Activated CD8-positive, alpha-beta memory T cell treated with anti-CD3 and anti-CD28 coated beads for 4 hours (primary cell): Measurements from ENCODE around the gene PRR19.

Experiments used
- DNase-seq, 2 donors: peaks; one replicate each; pipeline ENCODE4 v3.0.0-alpha.2; 2020; ENCODE audit warnings: low read depth in 2 of 2

The PRR19 gene

DNA sequence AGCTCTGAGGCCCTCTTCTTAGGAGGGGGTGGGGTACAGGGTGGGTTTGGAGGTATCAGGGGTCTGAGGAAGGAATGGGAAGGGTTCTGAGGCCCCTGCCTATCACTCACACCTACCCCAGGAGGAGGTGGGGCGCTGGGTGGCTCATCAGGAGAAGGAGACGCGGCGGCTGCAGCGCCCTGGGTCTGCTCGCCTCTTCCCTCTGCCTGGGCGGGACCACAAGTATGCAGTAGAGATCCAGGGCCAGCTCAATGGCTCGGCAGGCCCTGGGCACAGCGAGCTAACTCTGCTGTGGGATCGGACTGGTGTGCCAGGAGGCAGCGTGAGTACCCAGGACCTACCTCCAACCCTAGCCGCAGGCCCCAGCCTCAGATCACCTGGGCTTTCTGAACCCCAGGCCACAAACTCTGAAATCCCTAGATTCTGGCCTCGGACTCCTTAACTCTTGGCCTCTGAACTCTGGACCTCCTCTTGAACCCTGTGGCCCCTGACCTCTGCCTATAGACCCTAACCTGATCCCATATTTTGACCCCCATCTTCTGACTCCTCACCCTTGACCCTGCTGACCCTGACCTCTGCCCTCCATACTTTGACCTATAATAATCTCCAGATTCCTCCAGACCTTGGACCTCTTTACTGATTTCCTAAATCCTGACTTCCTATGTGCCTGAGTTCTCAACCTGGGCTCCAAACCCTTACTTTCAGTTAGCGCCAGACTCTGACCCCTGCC, 47.6 kb downstream of the PRR19 start:
- no peak for DNase-seq

DNA sequence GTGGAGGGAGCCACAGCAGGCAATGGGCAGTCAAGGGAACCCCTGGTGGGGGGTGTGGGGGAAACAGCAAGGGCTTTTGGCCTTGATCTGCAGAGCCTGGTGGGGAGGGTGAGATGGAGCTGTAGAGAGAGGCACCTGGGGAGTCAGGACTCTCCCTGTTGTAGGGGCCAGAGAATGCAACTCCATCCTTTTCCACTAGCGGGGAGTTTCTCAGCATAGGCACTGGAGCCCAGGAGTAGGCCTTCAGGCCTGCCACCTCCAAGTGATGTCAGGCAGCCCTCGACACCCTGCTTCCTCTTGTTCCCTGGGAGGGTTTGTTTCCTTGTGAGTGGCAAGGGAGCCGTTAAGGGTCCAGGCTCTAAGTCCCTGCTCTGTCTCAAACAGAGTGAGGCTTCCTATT, 48.5 kb downstream of the PRR19 start:
- DNase-seq, result no peak

DNA sequence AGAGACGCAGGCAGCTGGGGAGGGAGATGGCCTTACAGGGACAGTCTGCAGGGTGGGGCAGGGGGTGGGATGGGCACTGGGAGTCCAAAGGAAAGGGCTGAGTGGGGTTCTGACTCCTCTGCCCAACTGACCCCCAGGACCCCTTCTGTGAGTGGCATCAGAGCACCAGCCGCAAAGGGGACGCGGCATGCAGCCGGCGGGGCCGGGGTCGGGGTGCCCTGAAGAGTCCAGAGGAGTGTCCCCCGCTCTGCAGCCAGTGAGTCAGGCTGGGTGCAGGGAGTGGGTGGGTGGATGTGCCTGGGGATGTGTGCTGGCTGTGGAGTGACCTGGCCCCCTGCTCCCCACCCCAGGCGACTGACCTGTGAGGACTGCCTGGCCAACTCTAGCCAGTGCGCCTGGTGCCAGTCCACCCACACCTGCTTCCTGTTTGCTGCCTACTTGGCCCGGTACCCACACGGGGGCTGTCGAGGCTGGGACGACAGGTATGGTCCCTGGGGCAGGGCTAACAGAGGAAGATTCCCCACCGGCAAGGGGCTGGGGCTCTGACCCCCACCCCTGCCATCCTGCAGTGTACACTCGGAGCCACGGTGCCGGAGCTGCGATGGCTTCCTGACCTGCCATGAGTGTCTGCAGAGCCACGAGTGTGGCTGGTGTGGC, 49.3 kb downstream of the PRR19 start:
- DNase-seq, result no peak

DNA sequence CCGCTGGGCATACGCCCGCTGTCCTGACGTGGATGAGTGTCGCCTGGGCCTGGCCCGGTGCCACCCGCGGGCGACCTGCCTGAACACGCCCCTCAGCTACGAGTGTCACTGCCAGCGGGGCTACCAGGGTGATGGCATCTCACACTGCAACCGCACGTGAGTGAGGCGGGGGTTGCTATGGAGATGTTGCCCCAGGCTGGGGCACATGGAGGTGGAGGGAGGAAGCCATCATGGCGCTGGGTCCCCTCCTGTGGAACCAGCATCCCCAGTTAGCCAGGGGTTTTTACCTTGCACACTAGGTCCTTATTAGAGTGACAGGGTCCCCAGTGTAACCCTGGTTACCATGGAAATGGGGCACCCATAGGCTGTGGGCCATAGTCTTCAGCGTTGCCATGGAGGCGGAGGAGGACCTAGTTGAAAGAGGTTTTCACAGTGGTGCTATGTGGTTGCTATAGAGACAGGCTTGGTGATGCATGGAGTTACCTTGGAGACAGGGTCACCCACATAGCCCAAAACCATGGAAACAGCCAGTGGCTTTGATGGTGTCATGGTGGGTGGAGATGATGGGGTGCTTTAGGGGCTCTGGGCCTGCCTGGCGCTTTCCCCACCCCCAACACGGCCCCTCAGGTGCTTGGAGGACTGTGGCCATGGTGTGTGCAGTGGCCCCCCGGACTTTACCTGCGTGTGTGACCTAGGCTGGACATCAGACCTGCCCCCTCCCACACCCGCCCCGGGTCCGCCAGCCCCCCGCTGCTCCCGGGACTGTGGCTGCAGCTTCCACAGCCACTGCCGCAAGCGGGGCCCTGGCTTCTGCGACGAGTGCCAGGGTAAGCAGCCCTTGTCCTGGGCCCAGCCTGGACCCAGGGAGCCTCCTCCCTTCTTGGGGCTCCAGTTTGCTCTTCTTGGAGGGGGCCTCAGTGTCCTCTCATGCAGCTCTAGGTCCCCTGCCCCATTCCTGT, 50.6 kb downstream of the PRR19 start:
- DNase-seq, result no peak

DNA sequence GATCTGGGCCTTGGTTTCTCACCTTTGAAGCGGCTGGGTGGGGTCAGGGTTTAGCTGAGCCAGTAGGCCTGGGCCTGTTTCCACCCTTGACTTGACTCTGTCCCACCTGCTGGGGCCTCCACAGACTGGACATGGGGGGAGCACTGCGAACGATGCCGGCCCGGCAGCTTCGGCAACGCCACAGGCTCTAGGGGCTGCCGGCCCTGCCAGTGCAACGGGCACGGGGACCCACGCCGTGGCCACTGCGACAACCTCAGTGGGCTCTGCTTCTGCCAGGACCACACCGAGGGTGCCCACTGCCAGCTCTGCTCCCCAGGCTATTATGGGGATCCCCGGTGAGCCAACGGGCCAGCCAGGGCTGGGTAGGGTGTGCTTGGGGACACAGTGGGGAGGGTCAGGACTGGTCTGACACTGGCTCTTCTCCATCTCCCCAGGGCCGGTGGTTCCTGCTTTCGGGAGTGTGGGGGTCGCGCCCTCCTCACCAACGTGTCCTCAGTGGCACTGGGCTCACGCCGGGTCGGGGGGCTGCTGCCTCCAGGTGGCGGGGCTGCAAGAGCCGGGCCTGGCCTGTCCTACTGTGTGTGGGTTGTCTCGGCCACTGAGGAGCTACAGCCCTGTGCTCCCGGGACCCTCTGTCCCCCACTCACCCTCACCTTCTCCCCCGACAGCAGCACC, 51.5 kb downstream of the PRR19 start:
- DNase-seq, result no peak

DNA sequence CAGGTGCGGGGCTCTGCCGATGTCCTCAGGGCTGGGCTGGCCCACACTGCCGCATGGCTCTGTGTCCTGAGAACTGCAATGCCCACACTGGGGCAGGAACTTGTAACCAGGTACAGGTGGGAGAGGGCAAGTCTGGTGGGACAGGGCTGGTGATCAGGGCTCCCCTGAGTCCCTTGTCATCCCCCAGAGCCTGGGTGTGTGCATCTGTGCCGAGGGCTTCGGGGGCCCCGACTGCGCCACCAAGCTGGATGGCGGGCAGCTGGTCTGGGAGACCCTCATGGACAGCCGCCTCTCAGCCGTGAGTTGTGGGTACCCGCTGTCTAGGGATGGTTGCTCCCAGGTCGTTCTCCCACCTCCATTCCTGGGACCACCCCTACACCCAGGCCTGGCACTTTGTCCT, 54.0 kb downstream of the PRR19 start:
- no peak for DNase-seq

DNA sequence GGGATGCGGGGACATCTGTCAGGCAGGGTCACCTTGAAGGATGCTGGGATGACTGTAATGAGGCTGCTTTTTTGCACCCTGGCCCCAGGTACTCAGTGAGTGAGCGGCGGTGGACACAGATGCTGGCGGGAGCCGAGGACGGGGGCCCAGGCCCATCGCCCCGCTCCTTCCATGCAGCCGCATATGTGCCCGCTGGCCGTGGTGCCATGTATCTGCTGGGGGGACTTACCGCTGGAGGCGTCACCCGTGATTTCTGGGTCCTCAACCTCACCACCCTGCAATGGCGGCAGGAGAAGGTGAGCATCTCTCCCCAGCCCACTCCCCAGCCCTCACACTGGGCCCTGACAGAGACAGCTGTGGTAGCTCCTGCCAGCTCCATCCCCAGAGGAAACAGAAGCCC, 54.8 kb downstream of the PRR19 start:
- no peak for DNase-seq

DNA sequence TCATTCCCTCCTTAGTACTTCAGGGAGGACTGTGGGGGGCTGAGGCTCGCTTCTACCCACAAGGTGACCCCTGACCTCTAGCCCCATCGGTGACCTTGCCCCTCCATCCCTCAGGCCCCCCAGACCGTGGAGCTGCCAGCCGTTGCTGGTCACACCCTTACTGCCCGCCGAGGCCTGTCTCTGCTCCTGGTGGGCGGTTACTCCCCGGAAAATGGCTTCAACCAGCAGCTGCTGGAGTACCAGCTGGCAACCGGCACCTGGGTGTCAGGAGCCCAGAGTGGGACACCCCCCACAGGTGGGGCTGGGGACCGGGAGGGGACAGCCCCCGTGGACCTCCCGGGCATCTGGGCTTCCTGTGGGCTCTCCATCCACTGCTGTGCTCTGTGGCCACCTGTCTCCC, 55.4 kb downstream of the PRR19 start:
- no peak for DNase-seq
